HG03064 (cell line): ENCODE data around the gene ROBO1.
"Not testable (repeated sequence)": the region's sequence is repeated elsewhere in the genome, so short reads cannot be mapped to it uniquely, and the experiment has no call there.

Source experiments
- ATAC-seq: cut with Tn5 transposase; IDR thresholded peaks from one replicate; pipeline ENCODE4 v1.9.1; 2021; ENCODE audit warnings: low read depth; ENCODE audit not compliant: unreplicated experiment

The ROBO1 gene

GRCh38 chr3:79329154-79329553 lies 438.6 kb downstream of the ROBO1 start:
- no peak for ATAC-seq

- no peak for ATAC-seq
Measured at GRCh38 chr3:79326642-79327041, 441.2 kb downstream of the ROBO1 start.

GRCh38 chr3:79325833-79326383 lies 441.9 kb downstream of the ROBO1 start:
- ATAC-seq: not testable (repeated sequence)

- ATAC-seq: no peak
Measured at GRCh38 chr3:79317551-79318518, 450.0 kb downstream of the ROBO1 start.

- ATAC-seq: no peak
Measured at GRCh38 chr3:79314962-79315361, 452.8 kb downstream of the ROBO1 start.

- ATAC-seq: no peak
Measured at GRCh38 chr3:79314544-79314943, 453.3 kb downstream of the ROBO1 start.

GRCh38 chr3:79310016-79310415 lies 457.8 kb downstream of the ROBO1 start:
- no peak for ATAC-seq

- ATAC-seq: no peak
Measured at GRCh38 chr3:79306934-79307570, 460.7 kb downstream of the ROBO1 start.

GRCh38 chr3:79299949-79300635 lies 467.7 kb downstream of the ROBO1 start:
- ATAC-seq: not testable (repeated sequence)

- ATAC-seq: no peak
Measured at GRCh38 chr3:79297245-79297960, 470.4 kb downstream of the ROBO1 start.

GRCh38 chr3:79286882-79287281 lies 480.9 kb downstream of the ROBO1 start:
- ATAC-seq: no peak

GRCh38 chr3:79285871-79286270 lies 481.9 kb downstream of the ROBO1 start:
- no peak for ATAC-seq

GRCh38 chr3:79285380-79285779 lies 482.4 kb downstream of the ROBO1 start:
- no peak for ATAC-seq

GRCh38 chr3:79284781-79285180 lies 483.0 kb downstream of the ROBO1 start:
- ATAC-seq: no peak

GRCh38 chr3:79278681-79279080 lies 489.1 kb downstream of the ROBO1 start:
- ATAC-seq: no peak

- ATAC-seq: no peak
Measured at GRCh38 chr3:79268422-79268821, 499.4 kb downstream of the ROBO1 start.

GRCh38 chr3:79264892-79265291 lies 502.9 kb downstream of the ROBO1 start:
- ATAC-seq: no peak

GRCh38 chr3:79263423-79263822 lies 504.4 kb downstream of the ROBO1 start:
- no peak for ATAC-seq

- ATAC-seq: no peak
Measured at GRCh38 chr3:79258479-79258878, 509.3 kb downstream of the ROBO1 start.

GRCh38 chr3:79257791-79258190 lies 510.0 kb downstream of the ROBO1 start:
- no peak for ATAC-seq
